ENCODE data around the gene WNT3A.
A peak's percentile ranks its signal among the peaks of the same experiment; 100 is the strongest.

The WNT3A gene

DNA sequence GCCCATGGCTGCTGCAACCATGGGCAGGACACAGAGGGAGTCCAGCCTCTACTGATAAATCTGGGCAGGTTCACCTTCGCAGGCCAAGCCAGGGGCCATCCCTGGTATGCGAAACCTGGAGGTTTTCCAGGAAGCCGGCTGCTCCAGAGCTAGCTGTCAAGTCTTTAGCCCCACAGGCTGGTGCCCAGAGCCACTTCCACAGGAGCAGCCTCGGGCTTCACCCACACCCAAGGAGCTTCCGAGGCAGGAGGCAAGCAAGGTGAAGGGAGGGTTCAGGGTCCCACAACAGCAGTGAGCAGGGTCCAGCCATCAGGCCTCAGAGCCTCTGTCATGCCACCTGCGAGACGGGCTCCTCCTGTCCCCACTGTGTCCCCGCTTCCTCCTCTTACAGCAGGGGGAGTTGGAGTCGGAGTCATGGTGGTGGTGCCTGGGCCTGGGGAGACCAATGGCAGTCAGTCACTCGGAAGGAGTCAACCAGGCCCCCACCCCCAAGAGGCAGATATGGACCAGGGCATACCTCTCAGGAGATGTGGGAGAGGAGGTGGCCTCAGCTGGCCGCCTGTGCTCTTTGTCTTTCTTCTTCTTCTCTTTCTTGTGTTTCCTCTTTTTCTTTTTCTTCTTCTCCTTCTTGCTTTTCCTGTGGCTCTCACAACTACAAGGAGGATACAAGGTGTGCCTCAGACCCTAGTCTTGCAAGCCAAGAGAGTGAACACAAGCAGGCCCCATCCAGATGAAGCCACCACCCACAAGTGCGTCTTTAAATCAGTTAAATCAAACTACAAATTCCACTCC, 94.2 kb downstream of the WNT3A start:
- TF ChIP-seq, protein P1, sequence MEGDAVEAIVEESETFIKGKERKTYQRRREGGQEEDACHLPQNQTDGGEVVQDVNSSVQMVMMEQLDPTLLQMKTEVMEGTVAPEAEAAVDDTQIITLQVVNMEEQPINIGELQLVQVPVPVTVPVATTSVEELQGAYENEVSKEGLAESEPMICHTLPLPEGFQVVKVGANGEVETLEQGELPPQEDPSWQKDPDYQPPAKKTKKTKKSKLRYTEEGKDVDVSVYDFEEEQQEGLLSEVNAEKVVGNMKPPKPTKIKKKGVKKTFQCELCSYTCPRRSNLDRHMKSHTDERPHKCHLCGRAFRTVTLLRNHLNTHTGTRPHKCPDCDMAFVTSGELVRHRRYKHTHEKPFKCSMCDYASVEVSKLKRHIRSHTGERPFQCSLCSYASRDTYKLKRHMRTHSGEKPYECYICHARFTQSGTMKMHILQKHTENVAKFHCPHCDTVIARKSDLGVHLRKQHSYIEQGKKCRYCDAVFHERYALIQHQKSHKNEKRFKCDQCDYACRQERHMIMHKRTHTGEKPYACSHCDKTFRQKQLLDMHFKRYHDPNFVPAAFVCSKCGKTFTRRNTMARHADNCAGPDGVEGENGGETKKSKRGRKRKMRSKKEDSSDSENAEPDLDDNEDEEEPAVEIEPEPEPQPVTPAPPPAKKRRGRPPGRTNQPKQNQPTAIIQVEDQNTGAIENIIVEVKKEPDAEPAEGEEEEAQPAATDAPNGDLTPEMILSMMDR (conservative IDR thresholded peaks at IDR 0.05) = no peak
- no peak for TF ChIP-seq ZFX (IDR thresholded peaks at IDR 0.05)

DNA sequence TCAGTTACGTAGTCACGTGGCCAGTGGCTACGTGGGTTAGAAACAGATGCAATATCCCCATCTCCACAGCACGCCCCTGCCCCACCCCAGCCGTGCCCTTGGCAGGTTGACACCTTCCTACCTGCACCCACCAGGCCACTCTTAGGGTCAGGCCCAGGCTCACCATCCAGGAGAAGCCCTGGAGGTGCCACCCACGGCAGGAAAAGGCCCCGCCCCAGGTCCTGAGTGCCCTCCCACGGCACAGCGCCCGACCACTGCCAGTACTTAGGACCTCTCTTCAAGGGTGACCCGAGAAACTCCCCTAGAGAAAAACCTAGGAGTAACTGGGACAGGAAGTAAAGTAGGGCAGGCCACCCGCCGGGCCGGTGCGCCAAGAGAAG, 94.8 kb downstream of the WNT3A start:
- H3K27ac ChIP-seq = peak overlapping the region; percentile 91
- TF ChIP-seq, protein P1 (conservative IDR thresholded peaks at IDR 0.05) = no peak
- TF ChIP-seq ZFX (IDR thresholded peaks at IDR 0.05) = no peak

More for the DNA sequence above, 94.2 kb downstream of the WNT3A start:
- peak overlapping the region; percentile 91 for H3K27ac ChIP-seq

DNA sequence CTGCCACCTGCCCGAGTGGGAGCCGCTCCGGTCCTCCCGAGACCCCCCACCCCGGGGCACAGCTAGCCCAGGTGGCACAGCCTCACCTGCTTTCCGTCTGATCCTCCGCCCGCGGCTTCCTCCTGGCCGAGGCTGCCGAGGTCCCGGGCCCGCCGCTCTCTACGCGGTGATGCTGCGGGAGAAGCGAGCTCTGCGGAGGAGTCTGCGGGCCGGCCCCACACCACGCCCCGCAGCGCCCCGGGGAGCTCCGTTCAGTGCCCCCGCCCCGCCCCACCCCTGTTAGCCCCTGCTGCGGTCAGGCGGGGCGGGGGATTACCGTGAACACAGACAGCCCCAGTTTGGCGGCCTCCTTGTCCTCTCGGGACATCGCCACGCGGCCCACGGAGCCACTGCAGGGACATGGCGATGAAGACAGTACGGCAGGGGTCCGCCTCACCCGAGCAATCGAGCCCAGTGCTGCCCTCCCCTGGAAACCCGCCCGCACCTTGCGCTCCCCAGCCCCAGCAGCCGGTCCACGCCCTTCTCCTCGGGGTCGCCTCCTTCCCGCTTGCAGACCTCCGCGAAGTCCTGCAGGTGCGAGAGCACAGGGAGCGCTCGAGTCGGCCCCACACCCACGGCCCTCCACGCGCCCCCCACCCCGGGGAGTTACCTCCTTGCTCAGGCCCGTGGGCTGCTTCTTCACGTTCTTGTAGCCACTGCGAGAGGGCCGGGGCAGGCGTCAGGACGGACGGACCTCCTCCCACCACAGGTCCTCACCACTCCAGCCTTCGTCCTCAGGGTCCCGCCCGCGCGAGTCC, 95.4 kb downstream of the WNT3A start:
- H3K27ac ChIP-seq = peak overlapping the region; percentile 91
- no peak for TF ChIP-seq ZFX (IDR thresholded peaks at IDR 0.05)
- TF ChIP-seq, protein P1 (conservative IDR thresholded peaks at IDR 0.05) = no peak

DNA sequence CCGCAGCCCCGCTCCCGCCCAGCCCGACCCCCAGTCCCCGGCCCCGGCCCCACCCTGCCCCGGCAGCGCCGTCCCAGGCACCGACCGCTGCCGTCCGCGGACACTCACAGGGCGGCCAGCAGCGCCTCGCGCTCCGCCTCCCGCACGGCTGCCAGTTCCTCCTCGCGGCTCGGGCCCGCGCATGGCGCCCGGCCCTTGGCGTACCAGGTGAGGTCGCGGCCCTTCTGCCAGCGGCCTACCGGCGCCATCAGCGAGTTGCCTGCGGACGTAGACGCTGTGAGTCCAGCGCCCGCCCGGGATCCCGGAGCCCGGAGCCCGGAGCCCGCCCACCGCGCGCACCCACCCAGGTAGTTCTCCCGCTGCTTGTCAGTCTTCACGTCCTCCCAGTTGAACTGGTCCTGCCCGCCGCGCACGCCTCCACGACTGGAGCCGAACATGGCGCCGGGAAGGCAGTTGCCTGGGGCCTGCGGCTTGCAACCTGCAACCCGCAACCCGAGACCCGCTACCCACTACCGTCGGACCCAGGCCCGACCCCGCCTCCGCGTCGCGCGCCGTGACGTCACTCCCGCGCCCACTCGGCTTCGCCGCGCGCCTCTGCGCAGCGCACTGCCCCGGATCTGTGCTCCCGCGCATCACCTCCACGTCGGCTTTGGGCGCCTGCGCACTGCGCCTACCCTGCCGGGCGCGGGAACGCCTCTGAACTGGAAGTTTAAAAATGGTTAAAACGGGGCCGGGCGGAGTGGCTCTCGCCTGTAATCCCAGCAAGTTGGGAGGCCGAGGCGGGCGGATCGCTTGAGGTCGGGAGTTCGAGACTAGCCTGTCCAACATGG, 96.2 kb downstream of the WNT3A start, which contains the start of gene C1orf35:
TSS of gene C1orf35 (minus strand) at position 535 of the 830 bp plus-strand sequence. CDS start at position 437, 98 bp downstream.
- peak within 1 kb of the TSS; percentile 91 for H3K27ac ChIP-seq
- TF ChIP-seq, protein P1 (conservative IDR thresholded peaks at IDR 0.05) = no peak
- peak; percentile 94; the same call in 1 of the 2 replicates for TF ChIP-seq ZFX (IDR thresholded peaks at IDR 0.05)

DNA sequence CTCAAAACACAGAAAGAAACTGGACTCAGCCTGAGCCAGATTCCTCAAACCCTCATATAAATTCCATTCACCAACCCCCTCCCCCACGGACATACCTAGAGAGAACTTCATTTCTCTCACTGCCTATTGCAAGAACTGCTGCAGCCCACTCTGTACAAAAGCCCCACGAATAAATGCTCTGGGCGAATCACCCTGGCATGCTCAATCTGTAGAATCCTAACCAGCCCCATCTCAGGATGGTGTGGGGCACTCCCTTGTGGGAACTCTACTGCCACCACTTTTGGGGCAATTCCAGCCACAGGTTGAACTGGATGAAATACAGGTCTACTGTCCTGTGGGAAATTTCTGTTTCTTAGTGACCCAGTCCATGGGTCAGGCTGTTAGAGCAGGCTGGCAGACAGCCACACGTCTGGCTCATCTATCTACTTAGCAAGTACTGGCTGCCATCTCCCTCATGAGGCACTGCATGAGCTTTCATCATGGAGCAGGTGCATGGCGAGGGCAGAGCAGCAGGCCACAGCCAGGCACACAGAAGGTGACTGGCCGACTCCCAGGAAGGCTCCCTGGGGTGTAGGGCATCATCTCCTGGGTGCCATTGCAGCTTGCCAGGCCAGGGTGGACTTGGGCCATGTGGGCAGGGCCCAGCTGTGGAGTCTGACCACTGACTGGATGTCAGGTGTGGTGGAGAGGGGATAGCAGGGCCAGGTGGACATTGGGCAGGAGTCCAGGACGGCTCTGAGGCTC, 97.9 kb downstream of the WNT3A start:
- TF ChIP-seq, protein P1 (conservative IDR thresholded peaks at IDR 0.05) = no peak
- no peak for TF ChIP-seq ZFX (IDR thresholded peaks at IDR 0.05)
- no peak overlapping the region for H3K27ac ChIP-seq

DNA sequence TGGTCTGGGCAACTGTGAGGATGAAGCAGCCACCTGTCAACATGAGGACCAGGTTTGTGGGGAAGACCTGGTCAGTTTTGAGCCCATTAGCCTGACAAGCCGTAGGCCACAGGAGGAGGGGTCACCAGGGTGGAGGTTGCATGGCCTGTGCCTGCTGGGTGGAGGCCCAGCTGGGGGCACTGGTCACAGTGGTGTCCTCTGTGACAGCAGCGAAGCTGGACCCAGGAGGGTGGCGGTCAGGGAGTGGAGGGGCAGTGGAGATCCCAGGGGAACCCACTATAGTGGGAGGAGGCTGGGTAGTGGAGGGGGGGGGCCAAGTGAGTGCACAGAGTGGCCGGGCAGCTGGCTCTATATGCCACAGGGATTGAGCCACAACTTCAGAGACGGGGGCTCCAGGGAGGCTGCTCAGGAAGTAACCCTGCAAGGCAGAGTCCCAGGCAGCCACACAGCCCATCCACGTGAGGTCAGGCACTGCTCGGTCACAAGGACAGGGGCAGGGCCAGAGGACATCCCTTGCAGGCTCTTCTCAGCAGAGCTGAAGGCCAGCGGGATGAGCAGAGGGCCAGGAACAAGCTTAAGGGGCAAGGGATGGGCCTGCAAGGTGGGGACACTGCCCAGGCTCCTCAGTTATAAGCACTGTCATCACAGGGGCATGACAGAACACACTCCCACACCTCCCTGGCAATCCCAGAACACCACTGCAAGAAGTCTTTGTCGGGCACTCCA, 98.6 kb downstream of the WNT3A start:
- TF ChIP-seq, protein P1 (conservative IDR thresholded peaks at IDR 0.05) = no peak
- no peak for TF ChIP-seq ZFX (IDR thresholded peaks at IDR 0.05)

More for the DNA sequence above, 98.6 kb downstream of the WNT3A start:
- H3K27ac ChIP-seq = no peak overlapping the region

Measured in C4-2B (cell line).